Smooth muscle cell (in vitro differentiated cells): ENCODE data around the gene PPP1R2C. TPM values are rescaled to one million over a fixed set of nuclear protein-coding genes. Genes with fewer than 3 reads are reported as not detected.

Source experiments
- DNase-seq: peaks from one replicate; lab custom pipeline; 2025; ENCODE audit not compliant: unreplicated experiment; lab: John Stamatoyannopoulos, UW
- H2AFZ ChIP-seq: fragments of 200-600 bp; sonication (generic); 2 replicates; pipeline ENCODE4 v1.6.0; 2016; ENCODE audit warnings: antibody characterized with exemption, low read depth, mild to moderate bottlenecking
- H3F3A ChIP-seq: fragments of 200-600 bp; sonication (generic); 2 replicates; pipeline ENCODE4 v1.6.0; 2017; ENCODE audit warnings: antibody characterized with exemption, low read depth
- H3K27ac ChIP-seq: fragments of 200-600 bp; sonication (generic); 2 replicates; pipeline ENCODE4 v1.5.1; 2016; ENCODE audit warnings: low read depth, mild to moderate bottlenecking
- H3K27me3 ChIP-seq: fragments of 200-600 bp; sonication (generic); 2 replicates; pipeline ENCODE4 v1.6.1; 2016; ENCODE audit warnings: low read depth, mild to moderate bottlenecking
- H3K36me3 ChIP-seq: fragments of 200-600 bp; sonication (generic); 2 replicates; pipeline ENCODE4 v1.5.1; 2016; ENCODE audit warnings: low read depth
- H3K4me1 ChIP-seq: fragments of 200-600 bp; sonication (generic); 2 replicates; pipeline ENCODE4 v1.5.1; 2016; ENCODE audit warnings: low read depth
- H3K4me2 ChIP-seq: fragments of 200-600 bp; sonication (generic); 2 replicates; pipeline ENCODE4 v1.6.0; 2016; ENCODE audit warnings: mild to moderate bottlenecking
- H3K4me3 ChIP-seq: fragments of 200-600 bp; sonication (generic); 2 replicates; pipeline ENCODE4 v1.5.1; 2016; ENCODE audit warnings: mild to moderate bottlenecking
- H3K79me2 ChIP-seq: fragments of 200-600 bp; sonication (generic); 2 replicates; pipeline ENCODE4 v1.6.0; 2016; ENCODE audit warnings: low read depth, mild to moderate bottlenecking
- H3K9ac ChIP-seq: fragments of 200-600 bp; sonication (generic); 2 replicates; pipeline ENCODE4 v1.6.0; 2016; ENCODE audit warnings: low read depth
- H3K9me3 ChIP-seq: fragments of 200-600 bp; sonication (generic); replicated peaks from 2 replicates; pipeline ENCODE4 v1.5.1; 2016; ENCODE audit warnings: low read depth
- H4K20me1 ChIP-seq: fragments of 200-600 bp; sonication (generic); 2 replicates; pipeline ENCODE4 v1.6.0; 2016; ENCODE audit warnings: low read depth
- WGBS: methylation state at CpG from one replicate; pipeline ENCODE4 v1.1.7; 2016; ENCODE audit warnings: low lambda C conversion rate; 5-methylcytosine and 5-hydroxymethylcytosine counted together
- polyA plus RNA-seq: library from polyadenylated mRNA; unstranded; fragments of >200 nt; fragmentation: Nextera tagmentation; extraction: Ambion mirVana; gene quantifications from 2 replicates; pipeline ENCODE4 v1.2.1, GENCODE V29; 2016
- total RNA-seq: library from RNA; depleted of rRNA; stranded (reverse); fragments of >200 nt; gene quantifications from 2 replicates; pipeline ENCODE4 v1.2.3, GENCODE V29; 2014
- TF ChIP-seq, protein P1 (sequence below): fragments of 200-600 bp; sonication (generic); IDR thresholded peaks from 2 replicates; pipeline ENCODE4 v1.5.1; 2017; ENCODE audit warnings: borderline replicate concordance, mild to moderate bottlenecking, antibody characterized with exemption; ENCODE audit not compliant: insufficient read depth, poor library complexity, severe bottlenecking

Gene PPP1R2C
- total and polyA plus RNA-seq, 2 experiments from 2014 or later = not detected

DNA sequence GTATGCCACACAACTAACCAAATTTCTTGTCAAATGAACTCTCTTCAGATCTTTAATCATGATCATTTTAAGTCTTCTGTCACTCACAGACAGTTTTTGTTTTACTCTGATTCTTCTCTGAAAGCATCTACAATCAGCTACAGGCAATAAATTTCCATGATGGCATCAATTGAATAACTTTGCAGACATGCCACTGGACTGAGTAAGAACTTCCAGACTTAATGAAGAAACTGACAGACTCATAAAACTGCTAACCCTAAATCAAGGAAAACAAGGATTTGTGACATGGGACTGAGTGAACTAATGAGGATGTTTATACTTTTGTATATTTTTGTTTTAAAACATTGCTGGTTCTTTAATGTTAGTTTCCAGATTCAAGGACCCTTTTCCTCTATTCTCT, 5.5 kb upstream of the PPP1R2C start:
- no peaks in the 10 kb centered on the region for H3F3A ChIP-seq
- H3K4me1 ChIP-seq = no peaks in the 10 kb centered on the region
- H2AFZ ChIP-seq = no peak overlapping the region
- no peaks in the 10 kb centered on the region for H3K9me3 ChIP-seq
- H3K4me2 ChIP-seq = no peak overlapping the region
- H3K27ac ChIP-seq = peak overlapping the region; percentile 20
- no peaks in the 10 kb centered on the region for H3K27me3 ChIP-seq
- H4K20me1 ChIP-seq = no peaks in the 10 kb centered on the region
- no peak overlapping the region for H3K4me3 ChIP-seq
- no peaks in the 10 kb centered on the region for H3K79me2 ChIP-seq
- DNase-seq = no peak
- TF ChIP-seq, protein P1, sequence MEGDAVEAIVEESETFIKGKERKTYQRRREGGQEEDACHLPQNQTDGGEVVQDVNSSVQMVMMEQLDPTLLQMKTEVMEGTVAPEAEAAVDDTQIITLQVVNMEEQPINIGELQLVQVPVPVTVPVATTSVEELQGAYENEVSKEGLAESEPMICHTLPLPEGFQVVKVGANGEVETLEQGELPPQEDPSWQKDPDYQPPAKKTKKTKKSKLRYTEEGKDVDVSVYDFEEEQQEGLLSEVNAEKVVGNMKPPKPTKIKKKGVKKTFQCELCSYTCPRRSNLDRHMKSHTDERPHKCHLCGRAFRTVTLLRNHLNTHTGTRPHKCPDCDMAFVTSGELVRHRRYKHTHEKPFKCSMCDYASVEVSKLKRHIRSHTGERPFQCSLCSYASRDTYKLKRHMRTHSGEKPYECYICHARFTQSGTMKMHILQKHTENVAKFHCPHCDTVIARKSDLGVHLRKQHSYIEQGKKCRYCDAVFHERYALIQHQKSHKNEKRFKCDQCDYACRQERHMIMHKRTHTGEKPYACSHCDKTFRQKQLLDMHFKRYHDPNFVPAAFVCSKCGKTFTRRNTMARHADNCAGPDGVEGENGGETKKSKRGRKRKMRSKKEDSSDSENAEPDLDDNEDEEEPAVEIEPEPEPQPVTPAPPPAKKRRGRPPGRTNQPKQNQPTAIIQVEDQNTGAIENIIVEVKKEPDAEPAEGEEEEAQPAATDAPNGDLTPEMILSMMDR = no peak
- H3K36me3 ChIP-seq = no peaks in the 10 kb centered on the region
- no peak overlapping the region for H3K9ac ChIP-seq

DNA sequence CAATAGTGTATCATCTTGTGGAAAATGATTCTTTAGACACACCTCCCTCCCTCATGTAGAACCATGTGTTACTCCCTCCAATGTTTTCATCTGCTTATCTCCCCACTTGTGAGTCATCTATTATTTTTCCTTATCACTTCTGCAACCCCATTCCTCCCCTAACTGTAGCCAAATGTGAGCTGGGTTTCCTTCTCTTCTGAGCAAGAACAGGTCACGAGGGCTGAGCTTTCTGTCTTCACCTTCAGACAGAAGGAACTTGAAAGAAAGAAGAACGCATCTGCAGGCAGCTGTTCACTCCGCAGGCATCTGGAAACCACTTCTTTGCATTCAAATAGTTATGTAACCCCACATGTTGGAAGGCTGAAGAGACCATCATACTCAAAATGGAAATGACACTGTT, 1.8 kb downstream of the PPP1R2C start:
- H3K27ac ChIP-seq = no peak overlapping the region
- H3K9ac ChIP-seq = no peak overlapping the region
- TF ChIP-seq, protein P1 = no peak
- H3F3A ChIP-seq = no peaks in the 10 kb centered on the region
- no peaks in the 10 kb centered on the region for H3K79me2 ChIP-seq
- no peak overlapping the region for H3K4me2 ChIP-seq
- H3K4me1 ChIP-seq = no peaks in the 10 kb centered on the region
- no peaks in the 10 kb centered on the region for H3K27me3 ChIP-seq
- H3K4me3 ChIP-seq = no peak overlapping the region
- H4K20me1 ChIP-seq = no peaks in the 10 kb centered on the region
- no peaks in the 10 kb centered on the region for H3K36me3 ChIP-seq
- WGBS = 43% methylated on average over 3 of the region's 3 CpGs
- DNase-seq = no peak
- no peak overlapping the region for H2AFZ ChIP-seq
- H3K9me3 ChIP-seq = no peaks in the 10 kb centered on the region

DNA sequence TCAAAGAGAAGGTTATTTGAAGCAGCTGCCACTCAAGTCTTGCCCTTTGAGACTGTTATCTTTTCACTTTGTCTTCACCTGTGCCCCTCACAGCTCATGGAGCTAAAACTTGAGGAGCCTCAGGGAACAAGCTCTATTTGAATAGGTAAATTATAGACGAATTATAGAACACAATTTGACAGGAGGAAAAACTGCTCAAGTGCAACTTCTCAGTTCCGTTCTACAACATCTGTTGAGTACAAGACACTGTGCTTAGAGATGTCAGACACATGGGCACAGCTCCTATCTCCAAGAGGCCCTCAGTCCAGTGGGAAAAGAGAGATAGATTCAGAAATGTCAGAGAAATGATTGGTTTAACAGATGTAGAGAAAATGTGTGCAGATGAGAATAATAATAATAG, 5.1 kb downstream of the PPP1R2C start:
- no peak overlapping the region for H2AFZ ChIP-seq
- H3K36me3 ChIP-seq = no peaks in the 10 kb centered on the region
- H3K4me3 ChIP-seq = no peak overlapping the region
- H3K4me1 ChIP-seq = no peaks in the 10 kb centered on the region
- H3K4me2 ChIP-seq = no peak overlapping the region
- TF ChIP-seq, protein P1 = no peak
- H3K27ac ChIP-seq = no peak overlapping the region
- H3K27me3 ChIP-seq = no peaks in the 10 kb centered on the region
- DNase-seq = no peak
- no peaks in the 10 kb centered on the region for H3K79me2 ChIP-seq
- H3K9me3 ChIP-seq = no peaks in the 10 kb centered on the region
- no peaks in the 10 kb centered on the region for H3F3A ChIP-seq
- H4K20me1 ChIP-seq = no peaks in the 10 kb centered on the region
- no peak overlapping the region for H3K9ac ChIP-seq
- WGBS = 87% methylated on average over 2 of the region's 2 CpGs

DNA sequence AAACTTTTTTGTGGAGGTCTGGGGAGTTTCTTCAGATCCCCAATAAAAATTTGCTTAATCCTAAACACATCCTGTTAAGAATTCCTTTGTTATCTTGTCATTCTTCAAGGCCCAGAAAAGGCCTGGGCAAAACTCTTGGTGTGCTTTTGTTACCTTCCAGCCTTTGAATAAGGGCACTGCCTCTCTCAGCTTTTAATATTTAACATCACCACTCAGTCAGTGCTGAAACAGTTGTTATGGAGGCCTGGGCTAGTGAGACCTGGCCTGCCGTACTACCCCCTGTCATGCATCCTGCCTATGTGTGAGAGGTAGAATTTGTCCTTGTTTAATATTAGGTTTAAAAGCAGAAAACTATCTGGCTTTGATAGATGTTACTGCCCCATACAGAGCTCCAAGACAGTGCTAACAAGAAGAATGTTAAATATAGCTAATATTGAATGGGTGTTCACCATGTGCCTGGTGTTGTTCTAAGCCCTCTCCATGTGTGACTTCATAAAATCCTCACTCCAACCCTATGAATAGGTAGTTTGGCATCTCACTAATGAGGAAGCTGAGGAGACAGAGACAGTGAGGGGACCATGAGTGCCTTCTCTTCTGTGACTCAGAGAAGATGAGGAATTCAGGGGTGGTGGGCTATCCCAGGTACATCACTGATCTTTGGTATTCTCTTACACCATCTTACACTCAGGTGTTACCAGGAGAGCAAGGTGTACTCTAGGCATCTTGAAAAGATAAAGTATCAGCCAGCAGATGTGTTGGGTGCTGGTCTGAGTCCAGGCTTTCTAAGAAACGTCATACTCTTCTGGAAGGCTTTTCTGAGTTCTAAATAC, 6.2 kb downstream of the PPP1R2C start:
- DNase-seq = no peak
- 55% methylated on average over 2 of the region's 2 CpGs for WGBS
- H3K4me2 ChIP-seq = peak overlapping the region; percentile 12
- H3K27ac ChIP-seq = peak overlapping the region; percentile 37
- H3K9ac ChIP-seq = no peak overlapping the region
- H3F3A ChIP-seq = no peaks in the 10 kb centered on the region
- H3K36me3 ChIP-seq = no peaks in the 10 kb centered on the region
- no peaks in the 10 kb centered on the region for H3K27me3 ChIP-seq
- H3K79me2 ChIP-seq = no peaks in the 10 kb centered on the region
- H4K20me1 ChIP-seq = no peaks in the 10 kb centered on the region
- no peaks in the 10 kb centered on the region for H3K4me1 ChIP-seq
- no peaks in the 10 kb centered on the region for H3K9me3 ChIP-seq
- no peak overlapping the region for H2AFZ ChIP-seq
- TF ChIP-seq, protein P1 = no peak
- no peak overlapping the region for H3K4me3 ChIP-seq
